A172 (cell line): ENCODE measurements around the gene TAMALIN. TPM values are rescaled to one million over a fixed set of nuclear protein-coding genes. Genes with fewer than 3 reads are reported as not detected.

ENCODE experiments used
- DNase-seq: peaks from one replicate; pipeline ENCODE4 v3.0.0-alpha.2; 2015; ENCODE audit warnings: low spot score
- total RNA-seq: library from RNA; depleted of rRNA; stranded (reverse); fragments of >200 nt; shearing (Covaris generic); gene quantifications from 2 replicates; pipeline ENCODE4 v1.2.3, GENCODE V29; 2014

TAMALIN gene
- total RNA-seq, 1 experiment from 2014 or later: 2.3 TPM

DNA sequence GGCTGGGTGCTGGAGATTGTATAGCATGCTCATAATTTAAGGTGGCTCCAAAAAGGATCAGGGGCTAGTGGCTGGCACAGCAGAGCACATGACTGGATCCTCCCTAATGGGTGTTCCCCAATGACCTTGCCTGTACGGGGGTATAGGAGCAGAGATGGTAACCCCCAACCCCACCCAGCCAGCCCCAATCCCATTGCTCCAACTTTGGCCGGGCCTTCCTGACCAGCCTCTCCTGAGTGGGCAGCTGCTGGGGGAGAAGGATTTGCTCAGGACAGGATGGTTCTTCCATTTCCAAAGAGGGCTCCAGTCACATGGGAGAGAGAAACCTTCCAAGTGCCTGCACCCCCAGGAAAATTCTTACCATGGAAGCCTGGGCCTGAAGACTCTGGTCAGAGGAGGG, 29.2 kb downstream of the TAMALIN start:
- no peak for DNase-seq

DNA sequence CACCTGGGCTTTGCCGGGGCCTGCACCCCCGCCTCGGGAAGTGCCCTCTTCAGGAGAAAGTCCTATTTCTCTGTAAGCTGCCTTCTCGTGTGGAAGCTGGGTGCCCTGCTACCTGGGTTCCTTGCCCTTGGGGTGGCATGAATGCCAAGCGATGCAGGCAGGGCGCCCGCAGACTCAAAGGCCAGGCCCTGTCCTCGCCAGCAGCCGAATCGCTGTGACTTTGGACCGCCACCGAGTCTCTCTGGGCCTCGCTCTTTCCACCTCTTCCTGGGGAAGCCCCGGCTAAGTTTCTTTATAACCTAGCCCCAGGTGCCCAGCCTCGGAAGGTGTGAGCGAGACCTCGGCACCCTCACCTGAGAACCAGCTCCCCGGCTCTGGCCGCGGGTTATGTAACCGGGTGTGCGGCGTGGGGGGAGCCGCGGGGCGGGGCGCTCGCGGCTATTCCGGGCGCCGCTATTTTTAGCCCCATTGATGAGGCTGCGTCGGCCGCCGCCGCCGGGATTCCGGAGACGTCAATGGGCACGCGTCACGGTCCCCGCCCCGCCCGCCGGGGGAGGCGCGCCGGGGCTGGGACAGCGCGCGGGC, 29.9 kb downstream of the TAMALIN start:
- DNase-seq: peak; percentile 55

DNA sequence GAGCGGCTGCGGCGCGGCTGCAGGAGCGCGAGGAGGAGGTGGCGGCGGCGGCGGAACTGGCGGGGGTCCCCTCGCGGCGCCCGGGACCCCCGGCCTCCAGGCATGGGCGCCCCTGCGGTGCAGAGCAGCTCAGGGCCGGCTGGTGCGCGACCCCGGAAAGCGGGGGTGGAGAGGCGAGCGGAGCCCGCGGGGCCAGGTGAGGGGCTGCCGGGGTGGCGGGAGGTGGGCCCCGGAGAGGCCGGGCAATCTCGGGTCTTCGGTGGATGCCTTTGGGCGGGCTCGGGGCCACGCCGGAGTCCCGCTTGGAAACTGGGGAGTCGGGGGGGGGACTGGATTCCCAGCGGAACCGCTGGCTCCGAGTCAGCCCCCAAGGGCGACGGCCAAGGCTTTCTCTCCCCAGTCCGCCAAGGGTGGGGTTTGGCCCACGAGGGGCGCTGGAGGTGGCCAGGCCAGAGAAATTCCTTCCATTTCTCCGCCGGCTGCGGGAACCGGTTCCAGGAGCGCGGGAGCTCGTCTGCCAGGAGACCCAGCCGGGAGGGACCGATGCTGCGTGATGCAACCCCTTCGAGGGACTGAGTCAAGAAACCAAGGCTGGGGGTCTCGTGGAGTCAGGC, 30.6 kb downstream of the TAMALIN start:
- no peak for DNase-seq

GRCh38 chr12:52038447-52038846, 31.7 kb downstream of the TAMALIN start:
- no peak for DNase-seq

DNA sequence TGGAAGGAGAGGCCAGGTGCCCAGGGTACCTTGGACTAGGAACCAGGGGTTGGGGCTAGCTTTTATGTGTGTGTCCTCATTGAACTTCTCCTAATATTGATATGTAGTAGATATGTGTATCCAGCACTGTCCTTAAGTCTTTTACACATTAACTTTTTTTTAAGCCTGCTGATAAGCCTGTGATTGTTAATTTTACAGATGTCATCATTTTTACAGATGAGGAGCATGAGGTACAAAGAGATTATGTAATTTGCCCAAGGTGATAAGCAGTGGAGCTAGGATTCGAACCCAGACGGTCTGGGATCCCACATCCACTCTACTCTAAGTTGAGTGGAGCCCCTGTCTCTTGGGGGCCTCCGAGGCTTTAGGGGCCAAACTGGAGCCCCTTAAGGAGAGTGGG, 34.3 kb downstream of the TAMALIN start:
- no peak for DNase-seq

DNA sequence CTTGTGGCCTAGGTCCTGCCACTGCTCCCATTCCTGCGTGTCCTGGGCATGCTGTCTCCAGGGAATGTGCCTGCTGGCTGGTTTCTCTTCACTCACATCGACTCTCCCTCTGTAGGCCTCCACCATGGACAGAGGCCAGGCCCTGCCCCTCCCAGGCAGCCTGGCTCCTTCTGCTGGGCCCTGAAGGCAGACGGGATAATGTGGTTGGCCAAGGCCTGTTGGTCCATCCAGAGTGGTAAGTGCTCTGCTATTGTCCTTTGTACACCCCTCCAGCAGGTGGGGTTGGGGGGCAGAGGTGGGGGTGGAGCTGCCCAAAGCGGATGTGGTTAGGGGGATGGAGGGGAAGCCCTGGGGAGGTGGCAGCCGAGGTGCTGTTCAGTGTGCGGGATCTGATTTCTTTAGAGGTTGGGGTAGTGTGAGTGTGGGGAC, 35.0 kb downstream of the TAMALIN start:
- DNase-seq: no peak

GRCh38 chr12:52042706-52043385, 36.1 kb downstream of the TAMALIN start:
- no peak for DNase-seq

DNA sequence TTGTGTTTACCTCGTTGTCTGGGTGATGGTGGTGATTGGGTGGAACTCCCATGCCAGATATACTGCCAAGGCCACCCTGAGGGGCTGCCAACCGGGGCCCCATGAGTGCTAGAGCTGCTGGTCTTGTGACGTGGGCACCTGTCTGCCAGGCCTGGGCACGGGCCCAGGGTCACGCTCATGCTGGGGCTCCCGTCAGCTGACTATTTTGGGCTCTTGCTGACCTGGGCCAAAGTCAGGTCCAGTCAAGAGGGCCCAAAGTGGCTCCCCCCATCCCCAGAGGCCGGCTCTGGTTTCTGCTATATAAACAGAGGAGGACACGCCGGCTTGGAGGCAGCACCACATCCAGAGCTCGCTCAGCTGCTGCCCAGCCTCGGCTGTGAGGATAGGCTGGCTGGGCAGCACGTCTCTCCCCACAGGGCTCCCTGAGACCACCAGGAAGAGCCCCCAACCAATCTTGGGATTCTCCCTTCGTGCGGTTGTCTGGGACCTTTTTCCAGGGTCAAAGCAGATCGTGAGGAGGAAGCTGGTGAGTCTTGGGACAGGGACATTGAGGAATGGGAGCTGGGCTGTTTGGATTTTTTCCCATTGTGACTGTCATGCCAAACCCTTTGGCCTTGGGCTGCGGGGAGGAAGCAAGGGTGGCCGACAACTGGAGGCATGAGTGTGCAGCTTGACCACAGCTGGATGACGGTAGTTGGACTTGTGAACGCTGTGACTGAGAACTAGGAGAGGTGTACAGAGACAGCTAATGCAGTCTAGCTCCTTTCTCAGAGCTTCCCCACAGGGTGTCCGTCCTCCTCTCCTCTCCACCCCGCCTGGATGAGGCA, 36.9 kb downstream of the TAMALIN start:
- no peak for DNase-seq

DNA sequence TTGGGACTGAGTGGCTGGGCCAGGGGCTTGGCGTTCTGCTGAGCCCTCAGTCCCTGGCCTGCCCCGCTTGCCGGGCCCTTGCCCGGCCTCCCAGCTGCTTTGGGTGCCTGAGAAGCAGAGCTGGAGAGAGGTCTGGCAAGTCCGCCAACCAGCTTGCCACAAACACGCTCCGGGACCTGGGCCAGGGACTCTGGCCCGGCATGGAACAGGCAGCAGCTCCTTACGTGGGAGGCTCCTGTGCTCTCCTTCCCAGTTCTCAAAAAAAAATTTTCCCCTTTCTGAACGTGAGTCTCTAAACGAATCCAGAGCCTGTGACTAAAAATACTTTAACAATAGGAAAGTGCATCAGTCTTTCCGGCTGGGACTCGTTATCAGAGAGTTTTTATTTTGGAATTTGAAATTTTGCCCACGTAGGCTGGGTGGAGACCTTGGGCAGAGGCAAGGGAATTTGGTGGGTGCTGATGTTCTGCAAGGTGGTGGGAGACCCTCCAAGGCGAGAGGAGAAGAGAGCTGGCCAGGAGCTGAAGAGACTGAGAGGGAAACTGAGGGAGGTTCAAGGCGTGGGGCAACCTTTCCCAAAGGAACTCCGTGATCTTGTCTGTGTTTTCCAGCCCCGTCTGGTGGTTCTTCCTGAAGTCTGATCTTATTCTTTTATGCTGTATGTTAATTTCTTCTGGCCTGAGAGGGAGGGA, 37.7 kb downstream of the TAMALIN start:
- DNase-seq: no peak

DNA sequence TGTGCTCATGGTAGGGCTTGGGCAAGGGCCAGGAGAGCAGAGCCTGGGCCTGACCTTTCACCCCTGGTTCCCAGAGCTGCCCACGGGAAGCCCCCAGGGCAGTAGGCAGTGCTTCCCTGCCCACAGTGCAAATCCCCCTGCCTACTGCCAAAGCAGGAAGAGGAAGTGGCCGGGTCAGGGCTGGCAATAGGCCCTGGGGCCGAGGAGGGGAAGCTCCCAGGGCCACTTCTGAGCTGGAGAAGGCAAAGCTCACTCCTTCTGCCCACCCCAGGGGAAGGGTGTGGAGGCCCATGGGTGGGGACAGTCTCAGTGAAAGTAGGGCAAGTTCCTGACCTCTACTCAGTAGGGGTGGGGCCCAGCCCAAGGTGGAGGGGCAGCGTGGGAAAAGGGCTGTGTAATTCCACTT, 39.1 kb downstream of the TAMALIN start:
- no peak for DNase-seq

DNA sequence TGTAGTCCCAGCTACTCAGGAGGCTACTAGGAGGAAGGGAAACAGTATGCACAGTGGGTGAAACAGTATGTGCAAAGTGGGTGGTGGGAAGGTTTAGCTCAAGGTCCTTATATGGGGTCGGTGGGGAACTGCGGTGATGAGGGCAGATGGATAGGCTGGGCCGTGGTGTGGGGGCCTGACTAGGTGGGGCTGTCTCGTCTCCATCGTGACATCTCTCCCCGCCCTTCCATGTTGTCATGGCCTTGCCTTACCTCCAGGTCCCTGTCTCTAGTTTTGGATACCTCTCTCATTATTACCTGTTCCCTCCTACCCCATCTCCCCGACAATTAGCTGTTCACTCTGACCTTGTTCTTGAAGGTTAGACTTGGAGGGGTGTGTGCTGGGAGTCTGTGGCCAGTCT, 40.1 kb downstream of the TAMALIN start:
- no peak for DNase-seq

- no peak for DNase-seq
These were observed 42.5 kb downstream of the TAMALIN start for GRCh38 chr12:52049286-52049685.

- no peak for DNase-seq
These were observed 42.9 kb downstream of the TAMALIN start for GRCh38 chr12:52049688-52050087.

DNA sequence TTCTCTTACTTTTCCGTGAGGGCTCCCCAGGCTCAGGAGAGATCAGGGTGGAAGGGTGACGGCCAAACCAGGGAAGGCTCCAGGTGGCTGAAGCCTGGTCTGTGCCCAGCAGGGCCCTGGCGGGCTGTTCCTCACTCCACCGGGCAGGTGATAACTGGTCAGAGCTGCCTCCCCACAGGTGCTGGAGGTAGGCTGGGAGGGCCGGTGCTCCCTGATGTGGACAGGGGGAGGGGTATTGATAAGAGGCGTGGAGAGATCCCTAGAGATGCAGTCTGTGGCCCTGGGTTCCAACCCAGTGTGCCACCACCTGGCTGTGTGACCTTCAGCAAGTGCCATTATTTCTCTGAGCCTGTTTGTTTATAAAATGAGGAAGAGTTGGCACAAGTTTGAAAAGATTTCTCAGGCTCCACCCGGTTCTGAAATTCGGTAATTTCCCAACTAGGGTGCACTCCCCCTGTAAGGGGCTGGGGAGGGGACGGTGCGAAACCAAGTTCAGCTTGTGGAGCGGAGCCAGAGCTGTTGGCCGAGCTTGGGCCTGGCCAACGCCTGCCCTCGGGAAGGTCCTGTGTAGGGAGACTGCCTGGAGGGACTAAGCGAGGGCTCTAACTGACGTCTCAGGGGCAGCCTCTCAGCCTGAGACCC, 43.5 kb downstream of the TAMALIN start:
- DNase-seq: no peak

DNA sequence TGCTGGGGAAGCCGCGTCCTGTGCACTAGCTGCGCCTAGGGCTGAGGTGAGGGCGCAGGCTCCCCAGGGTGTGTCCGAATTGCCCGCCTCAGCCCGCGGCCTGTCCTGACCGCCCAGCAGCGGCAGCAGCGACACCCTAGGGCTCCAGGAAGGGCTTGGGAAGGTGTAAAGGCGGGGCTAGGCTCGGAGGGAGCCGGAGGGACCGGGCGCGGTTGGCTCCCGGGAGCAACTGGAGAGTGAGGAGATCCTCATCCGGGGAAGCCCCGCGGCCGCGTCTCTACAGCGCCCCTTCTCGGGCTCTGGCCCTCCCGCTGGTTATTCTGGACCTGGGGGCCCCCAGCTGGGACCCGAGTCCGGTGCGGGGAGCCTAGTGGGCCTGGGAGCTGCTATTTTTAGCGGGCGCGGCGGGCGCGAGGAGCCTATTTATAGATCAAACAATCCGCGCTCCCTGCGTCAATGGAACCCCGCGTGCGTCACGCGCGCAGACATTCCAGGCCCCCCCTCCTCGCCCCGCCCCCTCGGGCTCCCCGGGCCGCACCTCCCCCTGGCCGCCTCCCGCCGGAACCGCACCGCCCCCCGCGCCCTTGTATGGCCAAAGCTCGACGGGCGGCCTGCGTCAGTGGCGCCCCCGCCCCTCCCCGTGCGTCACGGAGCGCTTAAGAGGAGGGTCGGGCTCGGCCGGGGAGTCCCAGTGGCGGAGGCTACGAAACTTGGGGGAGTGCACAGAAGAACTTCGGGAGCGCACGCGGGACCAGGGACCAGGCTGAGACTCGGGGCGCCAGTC, 44.2 kb downstream of the TAMALIN start, which contains the start of gene NR4A1:
NR4A1 (plus strand) TSS at position 685 of the 784 bp plus-strand sequence. CDS start 2,887 bp downstream, outside the sequence.
- DNase-seq: peak; percentile 70

GRCh38 chr12:52052468-52053186, 45.9 kb downstream of the TAMALIN start:
- DNase-seq: no peak

GRCh38 chr12:52053536-52054209, 46.9 kb downstream of the TAMALIN start:
- DNase-seq: no peak

DNA sequence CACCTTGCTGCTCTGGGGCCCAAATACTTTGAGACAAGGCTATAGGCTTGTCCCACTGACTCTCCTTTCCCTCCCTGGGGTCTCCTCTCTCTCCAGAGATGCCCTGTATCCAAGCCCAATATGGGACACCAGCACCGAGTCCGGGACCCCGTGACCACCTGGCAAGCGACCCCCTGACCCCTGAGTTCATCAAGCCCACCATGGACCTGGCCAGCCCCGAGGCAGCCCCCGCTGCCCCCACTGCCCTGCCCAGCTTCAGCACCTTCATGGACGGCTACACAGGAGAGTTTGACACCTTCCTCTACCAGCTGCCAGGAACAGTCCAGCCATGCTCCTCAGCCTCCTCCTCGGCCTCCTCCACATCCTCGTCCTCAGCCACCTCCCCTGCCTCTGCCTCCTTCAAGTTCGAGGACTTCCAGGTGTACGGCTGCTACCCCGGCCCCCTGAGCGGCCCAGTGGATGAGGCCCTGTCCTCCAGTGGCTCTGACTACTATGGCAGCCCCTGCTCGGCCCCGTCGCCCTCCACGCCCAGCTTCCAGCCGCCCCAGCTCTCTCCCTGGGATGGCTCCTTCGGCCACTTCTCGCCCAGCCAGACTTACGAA, 47.6 kb downstream of the TAMALIN start:
- DNase-seq: no peak
